Activated gamma-delta T cell (primary cell): ENCODE data around the gene LIN37.

Source experiments
- DNase-seq: peaks from one replicate; lab custom pipeline; 2025; lab: John Stamatoyannopoulos, UW

The LIN37 gene

GRCh38 chr19:35775046-35775297 is 26.6 kb downstream of the LIN37 start:
- no peak for DNase-seq

- peak; percentile 89 for DNase-seq
These were observed 27.1 kb downstream of the LIN37 start, which contains the start of gene ARHGAP33 for GRCh38 chr19:35775298-35776101. Gene ARHGAP33 (plus strand): TSS chr19:35775564. CDS start chr19:35775659, 95 bp downstream.

- no peak for DNase-seq
These were observed 27.9 kb downstream of the LIN37 start for GRCh38 chr19:35776102-35776788.

- no peak for DNase-seq
These were observed 28.9 kb downstream of the LIN37 start for GRCh38 chr19:35777086-35777841.

- DNase-seq, result no peak
These were observed 29.6 kb downstream of the LIN37 start for GRCh38 chr19:35777961-35778360.

- DNase-seq, result no peak
These were observed 30.7 kb downstream of the LIN37 start for GRCh38 chr19:35779033-35779432.

- no peak for DNase-seq
These were observed 31.7 kb downstream of the LIN37 start for GRCh38 chr19:35780058-35780457.

- DNase-seq, result no peak
These were observed 32.3 kb downstream of the LIN37 start for GRCh38 chr19:35780717-35781116.

GRCh38 chr19:35781650-35782049 is 33.3 kb downstream of the LIN37 start:
- no peak for DNase-seq

- DNase-seq, result no peak
These were observed 34.2 kb downstream of the LIN37 start for GRCh38 chr19:35782589-35782988.

- DNase-seq, result no peak
These were observed 35.4 kb downstream of the LIN37 start for GRCh38 chr19:35783469-35784434.

- no peak for DNase-seq
These were observed 36.3 kb downstream of the LIN37 start for GRCh38 chr19:35784503-35785338.

- no peak for DNase-seq
These were observed 36.9 kb downstream of the LIN37 start for GRCh38 chr19:35785339-35785627.

- DNase-seq, result no peak
These were observed 38.2 kb downstream of the LIN37 start for GRCh38 chr19:35786299-35787160.

- no peak for DNase-seq
These were observed 38.9 kb downstream of the LIN37 start for GRCh38 chr19:35787227-35787799.

GRCh38 chr19:35788205-35788960 is 40.0 kb downstream of the LIN37 start:
- DNase-seq, result no peak

GRCh38 chr19:35789195-35789977 is 41.0 kb downstream of the LIN37 start:
- no peak for DNase-seq
